GM12878 (cell line): ENCODE data around the gene FNDC3B. TPM values are rescaled to one million over a fixed set of nuclear protein-coding genes. Genes with fewer than 3 reads are reported as not detected.
"Not testable (repeated sequence)": the region's sequence is repeated elsewhere in the genome, so short reads cannot be mapped to it uniquely, and the experiment has no call there.

Experiments
- ATAC-seq: fragments of 200-7000 bp; cut with Tn5 transposase; 3 replicates; pipeline ENCODE4 v1.9.1; 2020; ENCODE audit warnings: mild to moderate bottlenecking, moderate library complexity
- BruUV-seq: library from RNA; stranded (reverse); fragments of 400-500 nt; replicated peaks from 2 replicates; lab custom pipeline; 2021; lab: Mats Ljungman, UMichigan
- CTCF ChIA-PET: fragments of 300-600 bp; sonication (Branson Sonifier 250); formaldehyde crosslinking; extraction: SDS; loops from one replicate; lab custom pipeline; 2021; ENCODE audit warnings: inconsistent platforms; lab: Yijun Ruan, JAX
- POLR2A ChIA-PET: fragments of 350-600 bp; formaldehyde crosslinking; extraction: SDS; loops from one replicate; lab custom pipeline; 2021; ENCODE audit warnings: inconsistent platforms; lab: Charles Lee
- RAD21 ChIA-PET: fragments of 300-600 bp; sonication (Branson Sonifier 250); formaldehyde crosslinking; loops from one replicate; lab custom pipeline; 2023; ENCODE audit warnings: antibody characterized with exemption; ENCODE audit not compliant: unreplicated experiment; lab: Charles Lee
- SMC1A ChIA-PET: fragments of 300-600 bp; sonication (Branson Sonifier 250); formaldehyde crosslinking; loops from one replicate; lab custom pipeline; 2023; ENCODE audit not compliant: unreplicated experiment, uncharacterized antibody; lab: Charles Lee
- DNase-seq: peaks from one replicate; pipeline ENCODE4 v3.0.0-alpha.2; 2011; ENCODE audit warnings: low read depth, low spot score
- FAIRE-seq: peaks from 3 replicates; lab custom pipeline; 2011; peaks lifted over from hg19 to GRCh38; lab: Jason Lieb, UNC
- H2AFZ ChIP-seq: 2 replicates; pipeline ENCODE4 v1.6.0; 2011; ENCODE audit warnings: low read depth, low read length, control low read depth; ENCODE audit not compliant: control insufficient read depth
- H3K27ac ChIP-seq: 2 replicates; pipeline ENCODE4 v1.5.1; 2011; ENCODE audit warnings: control low read depth; ENCODE audit not compliant: control insufficient read depth, insufficient read depth
- H3K27me3 ChIP-seq, 2 experiments: replicated peaks in 1 of 2; 2 replicates each; pipeline versions ENCODE4 v1.6.0 to v1.6.1; 2011; ENCODE audit warnings: low read length in 1 of 2; ENCODE audit not compliant: control insufficient read depth in 2 of 2, insufficient read depth in 2 of 2
- H3K36me3 ChIP-seq, 2 experiments: 2 replicates each; pipeline ENCODE4 v1.5.1; 2011; ENCODE audit warnings: low read length in 1 of 2; ENCODE audit not compliant: control insufficient read depth in 2 of 2, insufficient read depth in 2 of 2
- H3K4me1 ChIP-seq: 2 replicates; pipeline ENCODE4 v1.6.1; 2011; ENCODE audit warnings: mild to moderate bottlenecking, low read length, moderate library complexity, mixed read lengths; ENCODE audit not compliant: control insufficient read depth, insufficient read depth
- H3K4me2 ChIP-seq: 2 replicates; pipeline ENCODE4 v1.6.0; 2011; ENCODE audit warnings: control low read depth; ENCODE audit not compliant: control insufficient read depth, insufficient read depth
- H3K4me3 ChIP-seq: fragments of 200-600 bp; sonication (generic); 2 replicates; pipeline ENCODE4 v1.5.1; 2016
- H3K79me2 ChIP-seq: 2 replicates; pipeline ENCODE4 v1.6.0; 2011; ENCODE audit warnings: low read length; ENCODE audit not compliant: control insufficient read depth, insufficient read depth
- H3K9ac ChIP-seq: 2 replicates; pipeline ENCODE4 v1.8.0; 2011; ENCODE audit warnings: low read length, control low read depth, mixed read lengths; ENCODE audit not compliant: control insufficient read depth, insufficient read depth
- H3K9me3 ChIP-seq: replicated peaks from 3 replicates; pipeline ENCODE4 v1.5.1; 2011; ENCODE audit warnings: mild to moderate bottlenecking, low read length; ENCODE audit not compliant: control insufficient read depth, insufficient read depth
- H4K20me1 ChIP-seq: 2 replicates; pipeline ENCODE4 v1.6.0; 2011; ENCODE audit not compliant: control insufficient read depth, insufficient read depth
- CREM ChIP-seq: IDR thresholded peaks from 2 replicates; pipeline ENCODE4 v1.6.1; 2014; ENCODE audit warnings: antibody characterized with exemption, low read depth
- MEF2A ChIP-seq: IDR thresholded peaks from 2 replicates; pipeline ENCODE4 v1.6.1; 2011; ENCODE audit warnings: low read depth, mild to moderate bottlenecking, low read length, moderate library complexity; ENCODE audit not compliant: insufficient read depth
- STAT3 ChIP-seq: IDR thresholded peaks from 2 replicates; pipeline ENCODE4 v1.6.1; 2011; ENCODE audit warnings: low read depth, low read length, improper control_type of control experiment
- WGBS: methylation state at CpG from one replicate; pipeline ENCODE4 v1.1.6; 2016; ENCODE audit warnings: low lambda C conversion rate; ENCODE audit not compliant: insufficient replicate concordance, insufficient coverage; ENCODE audit errors: missing lambda C conversion rate; 5-methylcytosine and 5-hydroxymethylcytosine counted together
- in situ Hi-C: fragments of 300-500 bp; cut with MboI; formaldehyde crosslinking; loops from 9 replicates; pipeline ENCODE4 v1.14.3; 2018; ENCODE audit warnings: mixed read lengths
- intact Hi-C: fragments of 100-400 bp; cut with micrococcal nuclease; formaldehyde crosslinking; loops from one replicate; pipeline ENCODE4 v1.14.2; 2022; ENCODE audit not compliant: unreplicated experiment
- polyA plus RNA-seq, 11 experiments: library from polyadenylated mRNA; depleted of rRNA in 4 of 11; unstranded in 6 of 11; stranded (reverse) in 5 of 11; fragments of >200 nt; fragmentation: Nextera tagmentation in 4 of 11; fragmentation: Illumina TruSeq in 1 of 11; extraction: Ambion mirVana in 4 of 11; extraction: Trizol in 1 of 11; gene quantifications; 1 replicate in 1 of 11; 2 replicates in 10 of 11; pipeline versions ENCODE4 v1.2.1 to v1.2.3, GENCODE V29; 2011 to 2016; ENCODE audit warnings: inconsistent platforms in 2 of 11, missing spikeins in 2 of 11, low read depth in 1 of 11
- total RNA-seq, 4 experiments: library from RNA; depleted of rRNA in 3 of 4; stranded (reverse); fragments of >200 nt in 3 of 4; fragmentation: Illumina TruSeq in 1 of 4; extraction: Trizol in 1 of 4; gene quantifications; 2 replicates each; pipeline versions ENCODE4 v1.2.1 to v1.2.3, GENCODE V29; 2013 to 2021
- TF ChIP-seq, protein P1 (sequence below): fragments of 150-350 bp; IDR thresholded peaks from 2 replicates; pipeline ENCODE4 v1.6.1; 2016; ENCODE audit warnings: low read depth, low read length

Gene FNDC3B
- total and polyA plus RNA-seq, 10 of the 15 experiments (the other 5 are each of a cell fraction or from before 2014, with no cell fraction given), result 7.9 to 35.0 (median 18.5) TPM

- ChIA-PET RAD21 (interaction anchor here (1.0 to 1.4 kb wide), 3 partner anchors 10 to 48 kb away, joined by 3 to 5 read pairs (median 3); no protein-coding TSS in a partner anchor), CTCF (interaction anchor here (0.7 to 1.4 kb wide), 3 partner anchors 8 to 34 kb away, joined by 3 to 4 read pairs (median 3); no protein-coding TSS in a partner anchor), POLR2A (interaction anchor here (0.6 to 2.1 kb wide), 5 partner anchors 8 to 55 kb away, joined by 3 to 10 read pairs (median 5); no protein-coding TSS in a partner anchor), SMC1A (interaction anchor here (1.0 to 15.1 kb wide), 5 partner anchors 11 to 50 kb away, joined by 4 to 169 read pairs (median 6); no protein-coding TSS in a partner anchor)
- Histone ChIP-seq H3K79me2 (peaks cover 41% of the 10 kb centered on the region), H2AFZ (no peak overlapping the region), H3K9me3 (no peaks in the 10 kb centered on the region), H3K27ac (no peak overlapping the region), H3K4me1 (peaks cover 30% of the 10 kb centered on the region), H3K27me3 (no peaks in the 10 kb centered on the region), H3K36me3 (no peaks in the 10 kb centered on the region; a peak in 2 of 4 replicates), H3K4me3 (no peak overlapping the region), H3K4me2 (no peak overlapping the region), H3K9ac (no peak overlapping the region), H4K20me1 (no peaks in the 10 kb centered on the region)
- WGBS, result 97% methylated on average over 5 of the region's 5 CpGs
- no peak for DNase-seq
- intact Hi-C loops (loop anchor here (10.0 kb wide), 1 partner anchor 1838 kb away; no protein-coding TSS in a partner anchor), in situ Hi-C loops (no loop called here)
- no peak for TF ChIP-seq STAT3
- no peak for TF ChIP-seq CREM
- TF ChIP-seq, protein P1, sequence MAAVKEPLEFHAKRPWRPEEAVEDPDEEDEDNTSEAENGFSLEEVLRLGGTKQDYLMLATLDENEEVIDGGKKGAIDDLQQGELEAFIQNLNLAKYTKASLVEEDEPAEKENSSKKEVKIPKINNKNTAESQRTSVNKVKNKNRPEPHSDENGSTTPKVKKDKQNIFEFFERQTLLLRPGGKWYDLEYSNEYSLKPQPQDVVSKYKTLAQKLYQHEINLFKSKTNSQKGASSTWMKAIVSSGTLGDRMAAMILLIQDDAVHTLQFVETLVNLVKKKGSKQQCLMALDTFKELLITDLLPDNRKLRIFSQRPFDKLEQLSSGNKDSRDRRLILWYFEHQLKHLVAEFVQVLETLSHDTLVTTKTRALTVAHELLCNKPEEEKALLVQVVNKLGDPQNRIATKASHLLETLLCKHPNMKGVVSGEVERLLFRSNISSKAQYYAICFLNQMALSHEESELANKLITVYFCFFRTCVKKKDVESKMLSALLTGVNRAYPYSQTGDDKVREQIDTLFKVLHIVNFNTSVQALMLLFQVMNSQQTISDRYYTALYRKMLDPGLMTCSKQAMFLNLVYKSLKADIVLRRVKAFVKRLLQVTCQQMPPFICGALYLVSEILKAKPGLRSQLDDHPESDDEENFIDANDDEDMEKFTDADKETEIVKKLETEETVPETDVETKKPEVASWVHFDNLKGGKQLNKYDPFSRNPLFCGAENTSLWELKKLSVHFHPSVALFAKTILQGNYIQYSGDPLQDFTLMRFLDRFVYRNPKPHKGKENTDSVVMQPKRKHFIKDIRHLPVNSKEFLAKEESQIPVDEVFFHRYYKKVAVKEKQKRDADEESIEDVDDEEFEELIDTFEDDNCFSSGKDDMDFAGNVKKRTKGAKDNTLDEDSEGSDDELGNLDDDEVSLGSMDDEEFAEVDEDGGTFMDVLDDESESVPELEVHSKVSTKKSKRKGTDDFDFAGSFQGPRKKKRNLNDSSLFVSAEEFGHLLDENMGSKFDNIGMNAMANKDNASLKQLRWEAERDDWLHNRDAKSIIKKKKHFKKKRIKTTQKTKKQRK, result no peak
- TF ChIP-seq MEF2A, result no peak
- FAIRE-seq, result no peak
- ATAC-seq, result no peak
- BruUV-seq, result no TSS peak
Measured at GRCh38 chr3:172092658-172093057, 53.3 kb downstream of the FNDC3B start.

- H3K4me3 ChIP-seq, FAIRE-seq, H2AFZ ChIP-seq, BruUV-seq, H3K9ac ChIP-seq, in situ Hi-C loops, DNase-seq, H3K36me3 ChIP-seq, H3K4me2 ChIP-seq, ATAC-seq, H3K27ac ChIP-seq, H4K20me1 ChIP-seq, H3K27me3 ChIP-seq, H3K9me3 ChIP-seq: not testable (repeated sequence)
- intact Hi-C loops, result loop anchor here (2.0 to 10.0 kb wide), 2 partner anchors 31 to 1839 kb away; no protein-coding TSS in a partner anchor
- ChIA-PET CTCF (interaction anchor here (0.7 kb wide), 1 partner anchor 20 kb away, joined by 3 read pairs; no protein-coding TSS in a partner anchor), RAD21 (interaction anchor here (1.8 kb wide), 1 partner anchor 52 kb away, joined by 6 read pairs; no protein-coding TSS in a partner anchor), POLR2A (interaction anchor here (1.2 kb wide), 1 partner anchor 12 kb away, joined by 3 read pairs; no protein-coding TSS in a partner anchor), SMC1A (interaction anchor here (0.9 to 15.1 kb wide), 9 partner anchors 10 to 238 kb away, joined by 3 to 169 read pairs (median 4); no protein-coding TSS in a partner anchor)
- WGBS, result 82% methylated on average over 10 of the region's 13 CpGs
- Histone ChIP-seq H3K4me1 (peaks cover 26% of the 10 kb centered on the region), H3K79me2 (peaks cover 41% of the 10 kb centered on the region)
Measured at GRCh38 chr3:172093581-172094443, 54.4 kb downstream of the FNDC3B start.
